ENCODE measurements around the gene LGALS3BP. TPM values are rescaled to one million over a fixed set of nuclear protein-coding genes. Genes with fewer than 3 reads are reported as not detected.
"Not testable (repeated sequence)": the region's sequence is repeated elsewhere in the genome, so short reads cannot be mapped to it uniquely, and the experiment has no call there.

LGALS3BP gene
- polyA plus RNA-seq, 1 donor = 45.4 TPM

GRCh38 chr17:78963378-78963777 is 16.3 kb downstream of the LGALS3BP start:
- DNase-seq (ENCODE audit: low read depth) = no peak

- DNase-seq (ENCODE audit: low read depth) = not testable (repeated sequence)
These were observed 16.8 kb downstream of the LGALS3BP start for GRCh38 chr17:78962984-78963348.

GRCh38 chr17:78962345-78962983 is 17.3 kb downstream of the LGALS3BP start:
- DNase-seq (ENCODE audit: low read depth) = no peak

GRCh38 chr17:78961571-78961970 is 18.2 kb downstream of the LGALS3BP start:
- no peak for DNase-seq (ENCODE audit: low read depth)

- DNase-seq (ENCODE audit: low read depth) = no peak
These were observed 18.8 kb downstream of the LGALS3BP start for GRCh38 chr17:78960928-78961327.

GRCh38 chr17:78959803-78960202 is 19.9 kb downstream of the LGALS3BP start:
- no peak for DNase-seq (ENCODE audit: low read depth)

- DNase-seq (ENCODE audit: low read depth) = no peak
These were observed 21.0 kb downstream of the LGALS3BP start for GRCh38 chr17:78958641-78959127.

GRCh38 chr17:78957128-78957527 is 22.6 kb downstream of the LGALS3BP start:
- DNase-seq (ENCODE audit: low read depth) = no peak

- DNase-seq (ENCODE audit: low read depth) = no peak
These were observed 23.5 kb downstream of the LGALS3BP start for GRCh38 chr17:78956254-78956653.

GRCh38 chr17:78954684-78955083 is 25.0 kb downstream of the LGALS3BP start:
- no peak for DNase-seq (ENCODE audit: low read depth)

- no peak for DNase-seq (ENCODE audit: low read depth)
These were observed 26.1 kb downstream of the LGALS3BP start for GRCh38 chr17:78953356-78954350.

- no peak for DNase-seq (ENCODE audit: low read depth)
These were observed 27.0 kb downstream of the LGALS3BP start for GRCh38 chr17:78952706-78953105.

- no peak for DNase-seq (ENCODE audit: low read depth)
These were observed 27.7 kb downstream of the LGALS3BP start for GRCh38 chr17:78951967-78952551.

GRCh38 chr17:78950870-78951269 is 28.9 kb downstream of the LGALS3BP start:
- DNase-seq (ENCODE audit: low read depth) = no peak

GRCh38 chr17:78947235-78948149 is 32.2 kb downstream of the LGALS3BP start:
- DNase-seq (ENCODE audit: low read depth) = no peak

GRCh38 chr17:78946631-78947030 is 33.1 kb downstream of the LGALS3BP start:
- no peak for DNase-seq (ENCODE audit: low read depth)

- DNase-seq (ENCODE audit: low read depth) = no peak
These were observed 33.6 kb downstream of the LGALS3BP start for GRCh38 chr17:78946131-78946530.

GRCh38 chr17:78945455-78945854 is 34.3 kb downstream of the LGALS3BP start:
- DNase-seq (ENCODE audit: low read depth) = not testable (repeated sequence)

- no peak for DNase-seq (ENCODE audit: low read depth)
These were observed 34.8 kb downstream of the LGALS3BP start for GRCh38 chr17:78944956-78945355.

- no peak for DNase-seq (ENCODE audit: low read depth)
These were observed 35.7 kb downstream of the LGALS3BP start for GRCh38 chr17:78944026-78944425.

GRCh38 chr17:78940708-78941107 is 39.0 kb downstream of the LGALS3BP start:
- DNase-seq (ENCODE audit: low read depth) = no peak
